ENCODE results near the gene STX18.

GRCh38 chr4:4438891-4439290, 103.0 kb downstream of the STX18 start:
- TF ChIP-seq, protein P1, sequence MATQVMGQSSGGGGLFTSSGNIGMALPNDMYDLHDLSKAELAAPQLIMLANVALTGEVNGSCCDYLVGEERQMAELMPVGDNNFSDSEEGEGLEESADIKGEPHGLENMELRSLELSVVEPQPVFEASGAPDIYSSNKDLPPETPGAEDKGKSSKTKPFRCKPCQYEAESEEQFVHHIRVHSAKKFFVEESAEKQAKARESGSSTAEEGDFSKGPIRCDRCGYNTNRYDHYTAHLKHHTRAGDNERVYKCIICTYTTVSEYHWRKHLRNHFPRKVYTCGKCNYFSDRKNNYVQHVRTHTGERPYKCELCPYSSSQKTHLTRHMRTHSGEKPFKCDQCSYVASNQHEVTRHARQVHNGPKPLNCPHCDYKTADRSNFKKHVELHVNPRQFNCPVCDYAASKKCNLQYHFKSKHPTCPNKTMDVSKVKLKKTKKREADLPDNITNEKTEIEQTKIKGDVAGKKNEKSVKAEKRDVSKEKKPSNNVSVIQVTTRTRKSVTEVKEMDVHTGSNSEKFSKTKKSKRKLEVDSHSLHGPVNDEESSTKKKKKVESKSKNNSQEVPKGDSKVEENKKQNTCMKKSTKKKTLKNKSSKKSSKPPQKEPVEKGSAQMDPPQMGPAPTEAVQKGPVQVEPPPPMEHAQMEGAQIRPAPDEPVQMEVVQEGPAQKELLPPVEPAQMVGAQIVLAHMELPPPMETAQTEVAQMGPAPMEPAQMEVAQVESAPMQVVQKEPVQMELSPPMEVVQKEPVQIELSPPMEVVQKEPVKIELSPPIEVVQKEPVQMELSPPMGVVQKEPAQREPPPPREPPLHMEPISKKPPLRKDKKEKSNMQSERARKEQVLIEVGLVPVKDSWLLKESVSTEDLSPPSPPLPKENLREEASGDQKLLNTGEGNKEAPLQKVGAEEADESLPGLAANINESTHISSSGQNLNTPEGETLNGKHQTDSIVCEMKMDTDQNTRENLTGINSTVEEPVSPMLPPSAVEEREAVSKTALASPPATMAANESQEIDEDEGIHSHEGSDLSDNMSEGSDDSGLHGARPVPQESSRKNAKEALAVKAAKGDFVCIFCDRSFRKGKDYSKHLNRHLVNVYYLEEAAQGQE (IDR thresholded peaks at IDR 0.05; ENCODE audit: unreplicated experiment) = no peak
- TF ChIP-seq CTCF (conservative IDR thresholded peaks at IDR 0.05; ENCODE audit: low read depth in 2 of 2) = no peak
